SK-N-DZ (cell line): Measurements from ENCODE around the gene LRIT2.

Experiments used
- DNase-seq: peaks from one replicate; pipeline ENCODE4 v3.0.0-alpha.2; 2015; ENCODE audit warnings: low spot score

LRIT2 gene

DNA sequence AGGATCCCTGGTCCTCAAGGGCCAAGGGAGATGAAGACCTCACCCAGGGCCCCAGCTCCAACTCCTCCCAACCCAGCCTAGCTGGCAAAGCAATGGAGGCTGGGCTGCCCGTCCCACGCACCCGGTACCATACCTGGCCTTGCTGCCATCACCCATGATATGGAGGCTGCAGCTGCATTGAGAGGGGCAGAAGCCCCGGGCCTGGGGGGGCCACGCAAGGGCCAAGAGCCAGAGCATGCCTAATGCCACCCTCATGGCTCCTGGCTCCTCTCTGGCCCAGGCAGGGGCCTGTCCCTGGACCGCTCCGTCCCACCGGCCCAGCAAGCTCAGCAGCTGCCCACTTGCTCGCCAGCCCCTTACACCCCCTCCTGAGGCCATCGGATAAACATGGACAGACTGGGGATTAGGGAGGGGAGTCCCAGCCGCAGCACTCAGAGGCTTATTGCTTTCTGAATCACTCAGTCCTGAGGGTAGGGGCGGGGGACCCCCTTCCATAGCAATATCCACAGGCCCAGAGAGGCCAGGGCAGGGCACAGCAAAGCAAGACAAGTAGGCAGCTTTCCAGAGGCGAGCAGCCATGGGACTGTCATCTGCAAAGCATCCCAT, 15.9 kb upstream of the LRIT2 start, which contains the start of gene LRIT1:
TSS of gene LRIT1 (minus strand) at position 362 of the 606 bp plus-strand sequence. CDS start at position 255, 107 bp downstream.
- DNase-seq = no peak

DNA sequence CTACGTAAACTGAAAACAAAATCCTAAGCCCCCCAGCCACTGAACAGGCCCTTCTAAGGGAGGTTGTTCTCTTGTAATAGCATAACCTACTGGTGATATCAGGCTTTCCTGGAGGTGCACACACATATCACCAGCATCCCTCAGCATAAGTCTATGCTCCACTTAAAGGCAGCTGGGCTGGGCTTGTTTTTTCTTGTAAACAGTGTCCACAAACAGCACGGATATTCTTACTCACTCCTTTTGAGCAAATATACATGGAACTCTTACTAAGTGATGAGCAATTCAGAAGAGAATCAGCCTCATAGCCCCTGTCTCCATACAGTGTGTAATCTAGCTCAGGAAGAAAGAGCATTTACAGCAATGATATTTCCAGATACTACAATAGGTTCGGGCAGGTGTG, 13.6 kb upstream of the LRIT2 start:
- DNase-seq = no peak

DNA sequence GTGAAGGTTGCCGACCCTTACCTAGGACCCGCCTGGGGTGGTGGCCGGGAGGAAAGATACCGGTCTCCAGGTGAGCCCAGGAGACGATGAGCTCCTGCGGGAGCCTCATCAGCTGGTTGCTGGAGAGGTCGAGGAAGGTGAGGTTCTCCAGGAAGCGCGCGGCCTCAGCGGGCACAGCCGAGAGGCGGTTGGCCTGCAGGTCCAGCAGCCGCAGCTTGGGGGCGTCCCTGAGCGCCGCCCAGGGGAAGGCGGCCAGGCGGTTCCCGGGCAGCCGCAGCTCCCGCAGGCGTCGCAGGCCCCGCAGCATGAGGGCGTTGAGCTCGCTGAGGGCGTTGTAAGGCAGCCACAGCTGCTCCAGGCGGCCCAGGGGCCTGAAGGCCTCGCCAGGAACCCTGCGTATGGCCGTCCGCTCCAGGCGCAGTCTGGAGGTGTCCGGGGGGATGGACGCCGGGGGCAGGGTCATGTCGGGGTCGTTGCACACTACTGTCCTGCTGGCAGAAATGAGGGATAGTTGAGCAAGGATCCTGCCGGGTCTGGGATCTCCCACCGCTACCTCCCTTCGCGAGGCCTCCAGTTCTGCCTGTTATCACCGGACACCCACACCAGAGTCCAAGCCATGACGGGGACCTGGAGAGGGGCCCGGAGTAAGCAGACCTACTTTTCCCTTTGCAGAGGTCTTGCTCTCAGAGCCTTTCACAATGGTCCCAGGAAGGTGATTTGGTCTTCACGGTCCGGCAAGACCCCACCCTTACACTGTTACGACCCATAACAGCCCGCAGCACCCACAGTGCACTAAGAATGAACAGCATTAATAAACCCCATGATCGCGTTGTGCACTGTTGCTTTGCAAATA, 12.1 kb upstream of the LRIT2 start:
- no peak for DNase-seq

DNA sequence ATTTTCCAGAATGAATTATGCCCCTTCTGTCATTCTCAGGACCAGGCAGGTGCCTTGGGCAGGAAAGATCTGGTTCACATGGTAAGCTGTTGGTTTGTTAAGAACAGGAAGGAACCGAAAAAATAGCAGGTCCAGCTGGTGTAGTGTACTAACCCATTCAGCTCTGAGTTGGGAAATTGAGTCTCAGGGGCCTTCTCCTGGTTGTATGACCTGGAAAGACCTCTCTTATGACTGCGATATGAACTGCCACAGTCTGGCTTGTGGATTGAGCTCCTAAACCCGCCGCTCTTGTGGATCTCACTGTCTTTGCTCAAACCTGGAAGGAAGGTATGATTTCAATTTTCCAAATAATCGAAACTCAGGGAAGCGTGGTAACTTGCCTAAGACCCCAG, 11.5 kb upstream of the LRIT2 start:
- no peak for DNase-seq

DNA sequence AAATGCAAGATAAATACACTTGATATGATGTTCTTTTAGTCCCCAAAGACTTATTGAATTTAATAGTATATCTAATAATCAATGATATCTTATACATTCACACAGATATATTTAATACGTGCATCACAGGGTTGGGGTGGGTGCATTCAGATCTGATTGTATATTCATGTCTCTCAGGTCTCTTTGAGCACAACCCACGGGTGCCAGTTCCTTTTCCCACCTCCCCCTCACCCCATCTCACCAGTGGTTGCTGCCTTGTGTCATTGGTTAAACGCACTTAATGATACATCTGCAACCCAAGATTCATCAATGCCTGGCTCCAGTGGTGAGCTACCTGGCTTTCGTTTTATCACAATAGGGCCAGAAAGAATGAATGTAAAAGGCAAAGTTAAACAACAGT, 9.8 kb upstream of the LRIT2 start:
- DNase-seq = no peak

DNA sequence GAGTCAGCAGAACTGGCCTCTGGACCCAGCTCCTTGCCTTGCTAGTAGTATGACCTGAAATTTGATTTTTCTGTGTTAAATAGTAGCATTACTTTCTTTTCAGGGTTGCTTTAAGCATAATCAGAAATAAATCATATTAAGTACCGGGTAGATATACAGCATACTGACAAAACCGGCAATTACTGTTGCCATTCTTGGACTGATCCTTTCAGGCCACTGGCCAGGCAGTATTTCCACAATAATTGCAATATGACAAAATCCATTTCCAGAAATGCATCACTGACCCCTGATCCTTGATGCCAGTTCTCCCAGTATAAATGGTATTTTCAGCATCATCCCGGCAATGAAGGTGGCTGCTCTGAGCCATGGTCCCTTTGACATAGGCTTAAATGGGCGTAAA, 9.1 kb upstream of the LRIT2 start:
- no peak for DNase-seq

DNA sequence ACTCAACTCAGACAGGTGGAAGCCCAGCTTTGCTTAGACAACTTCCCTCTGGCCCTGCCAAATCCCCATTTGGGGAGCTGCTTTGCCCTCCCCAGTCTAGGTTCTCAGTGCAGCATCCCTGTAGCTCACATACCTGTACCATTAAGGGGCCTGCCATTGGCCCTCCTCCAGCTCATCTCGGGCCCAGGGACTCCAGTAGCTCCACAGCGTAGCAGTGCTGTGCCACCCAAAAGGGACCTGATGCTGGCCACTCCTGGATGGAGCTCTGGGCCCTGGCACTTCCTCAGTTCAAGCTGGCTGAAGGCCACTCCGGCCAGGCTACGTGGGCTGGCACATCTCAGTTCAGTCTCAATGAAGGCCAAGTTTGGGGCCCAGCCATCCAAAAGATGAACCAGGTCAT, 8.6 kb upstream of the LRIT2 start:
- DNase-seq = no peak

DNA sequence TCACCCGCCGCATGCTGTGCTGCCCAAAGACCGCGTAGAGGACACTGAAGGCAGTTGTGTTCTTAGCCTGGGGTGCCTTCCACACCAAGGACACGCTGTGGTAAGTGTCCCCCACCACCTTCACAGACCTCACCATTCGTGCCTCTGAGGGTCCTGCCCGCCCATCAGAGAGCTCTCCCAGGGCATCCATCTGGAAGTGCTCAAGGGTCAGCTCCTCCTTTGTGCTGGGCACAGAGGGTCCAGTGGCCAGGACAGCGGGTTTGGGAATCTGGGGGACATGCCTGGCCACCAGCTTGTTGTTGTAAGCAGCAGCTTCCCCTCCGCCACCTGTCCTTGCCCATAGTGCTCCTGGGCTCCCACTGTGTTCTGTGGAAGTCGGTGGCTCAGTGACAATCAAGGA, 7.0 kb upstream of the LRIT2 start:
- DNase-seq = no peak

DNA sequence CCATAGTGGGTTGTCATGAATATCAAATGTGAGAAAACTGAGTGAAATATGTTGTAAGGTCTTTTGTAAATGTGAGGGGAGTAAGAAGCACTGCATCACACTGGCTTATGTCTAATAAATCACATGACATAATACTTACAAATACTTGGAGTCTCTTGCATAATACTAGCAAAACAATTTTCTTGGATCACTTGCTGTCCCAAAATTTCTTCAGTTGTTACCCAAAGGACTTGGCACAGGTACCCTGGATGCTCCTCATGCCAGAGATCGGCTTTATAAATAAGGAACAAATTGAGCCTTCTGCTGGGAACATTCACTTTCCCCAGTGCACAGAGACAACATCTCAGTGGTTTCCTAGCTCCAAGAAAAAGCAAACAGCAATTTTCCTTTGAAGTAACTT, 5.0 kb upstream of the LRIT2 start:
- no peak for DNase-seq

DNA sequence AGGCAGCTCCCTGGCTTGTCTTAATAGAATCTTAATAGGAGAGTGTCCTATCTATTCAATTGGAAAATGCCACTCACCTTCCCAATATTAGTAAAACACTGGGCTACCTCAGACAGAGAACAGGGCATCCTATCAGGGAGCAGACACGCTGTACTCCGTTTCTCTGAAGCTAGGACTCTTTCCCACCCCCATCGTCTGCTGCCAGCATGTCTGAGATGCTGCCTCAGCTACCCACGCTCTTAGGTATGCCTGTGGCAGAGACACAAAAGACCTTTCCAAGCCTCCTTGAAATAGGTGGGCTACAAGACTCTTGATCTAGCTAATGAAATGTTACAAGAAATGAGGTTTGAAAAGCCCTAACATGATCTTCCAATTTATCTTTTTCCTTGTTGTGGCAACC, 2.5 kb upstream of the LRIT2 start:
- DNase-seq = no peak

DNA sequence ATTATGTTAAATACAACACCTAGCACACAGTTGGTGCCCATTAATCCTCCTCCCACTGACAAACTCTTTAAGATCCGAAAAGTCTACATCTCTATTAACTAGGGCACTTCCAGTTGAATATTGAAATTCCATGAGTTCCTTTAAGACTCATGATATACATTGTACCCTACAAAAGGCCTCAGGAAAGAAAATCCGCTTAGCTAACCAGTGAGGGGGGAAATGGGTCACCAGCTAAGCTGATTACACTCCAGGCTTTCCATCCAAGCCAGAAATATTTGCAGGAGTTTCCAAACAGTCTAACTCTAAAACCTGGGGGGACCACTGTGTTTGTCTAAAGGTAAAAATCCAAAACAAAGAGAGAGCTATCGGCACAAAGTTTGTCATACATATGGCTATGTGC, 1.3 kb upstream of the LRIT2 start:
- no peak for DNase-seq

DNA sequence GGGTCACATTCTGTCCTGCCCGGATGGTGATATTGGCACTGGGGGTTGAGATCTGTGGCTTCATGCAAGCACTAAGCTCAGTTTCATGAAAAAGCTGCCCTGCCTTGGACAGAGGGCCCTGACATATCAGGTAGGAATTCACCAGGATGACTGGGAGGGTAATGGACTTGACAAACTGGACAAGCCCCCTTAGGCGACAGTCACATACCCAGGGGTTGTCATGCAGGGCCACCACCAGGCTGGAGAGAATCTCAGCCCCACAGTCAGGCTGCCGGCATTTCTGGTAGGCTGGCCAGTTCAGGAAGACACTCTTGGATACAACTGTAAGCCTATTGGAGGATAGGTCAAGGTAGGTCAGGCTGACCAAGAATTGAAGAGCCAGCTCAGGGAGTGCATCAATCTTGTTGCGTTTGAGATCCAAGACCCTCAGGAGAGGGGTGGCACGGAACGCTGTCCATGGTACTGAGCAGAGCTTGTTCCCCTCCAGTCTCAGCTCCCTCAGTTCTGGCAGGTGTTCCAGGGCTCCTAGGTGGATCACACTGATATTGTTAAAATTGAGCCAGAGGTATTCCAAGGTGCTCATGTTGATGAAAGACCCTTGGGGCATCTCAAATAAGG, 824 bp downstream of the LRIT2 start:
- DNase-seq = no peak

DNA sequence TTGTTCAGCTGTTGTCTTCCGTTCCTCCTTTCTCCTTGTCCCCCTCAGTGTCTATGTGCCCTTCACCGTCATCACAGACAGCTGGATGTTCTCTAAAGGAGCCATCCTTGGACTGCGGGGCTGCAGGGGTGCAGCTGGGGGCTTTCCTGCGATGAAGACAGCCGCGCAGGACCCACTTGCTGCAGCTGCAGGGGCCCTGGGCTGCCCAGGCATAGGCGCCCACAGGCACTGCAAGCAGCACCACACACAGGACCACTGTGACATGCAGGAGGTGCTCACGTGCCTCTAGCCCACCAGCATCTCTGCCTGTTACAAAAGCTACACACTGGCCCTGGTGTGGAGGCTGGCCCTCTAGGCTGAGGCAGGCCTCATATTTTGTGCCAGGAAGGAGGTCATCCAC, 3.4 kb downstream of the LRIT2 start:
- DNase-seq = no peak

DNA sequence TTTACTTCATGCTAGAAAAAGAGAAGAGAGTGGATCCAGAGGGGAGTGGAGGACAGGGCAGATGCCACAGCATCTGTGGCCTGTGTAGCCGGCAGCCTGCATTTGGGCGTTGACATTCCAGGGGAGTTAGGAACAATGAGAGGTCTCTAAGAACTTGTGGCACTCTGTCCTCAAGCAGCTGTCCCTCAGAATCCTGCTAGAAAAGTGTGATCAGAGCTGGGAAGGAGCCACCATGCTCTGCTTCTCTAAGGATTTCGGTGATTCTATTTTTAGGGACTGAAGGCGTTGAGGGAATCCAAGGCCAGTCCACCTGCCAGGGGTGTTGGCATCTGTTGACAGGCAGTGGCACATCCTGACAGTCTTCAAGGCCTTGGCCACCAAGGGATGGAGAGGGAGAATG, 7.6 kb downstream of the LRIT2 start:
- DNase-seq = no peak

DNA sequence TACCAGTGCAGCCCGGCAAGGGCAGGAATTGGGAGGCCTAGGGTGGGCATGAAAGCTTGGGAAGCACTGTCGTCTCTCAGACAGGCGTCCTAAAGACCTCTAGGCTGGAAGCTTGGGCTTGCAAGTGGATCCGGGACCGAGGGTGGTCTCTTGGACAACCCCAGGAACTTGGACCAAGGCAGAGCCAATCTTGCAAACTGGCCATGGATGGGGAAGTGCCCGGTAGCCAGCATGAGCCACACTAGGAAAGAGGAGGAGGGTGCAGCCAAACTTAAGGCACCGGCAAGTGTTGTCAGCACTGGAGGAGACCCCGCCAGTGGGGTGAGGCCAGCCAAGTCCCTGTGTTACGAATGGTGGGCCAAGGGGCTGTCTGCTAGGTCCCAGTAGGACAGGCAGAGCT, 8.5 kb downstream of the LRIT2 start:
- DNase-seq = no peak

DNA sequence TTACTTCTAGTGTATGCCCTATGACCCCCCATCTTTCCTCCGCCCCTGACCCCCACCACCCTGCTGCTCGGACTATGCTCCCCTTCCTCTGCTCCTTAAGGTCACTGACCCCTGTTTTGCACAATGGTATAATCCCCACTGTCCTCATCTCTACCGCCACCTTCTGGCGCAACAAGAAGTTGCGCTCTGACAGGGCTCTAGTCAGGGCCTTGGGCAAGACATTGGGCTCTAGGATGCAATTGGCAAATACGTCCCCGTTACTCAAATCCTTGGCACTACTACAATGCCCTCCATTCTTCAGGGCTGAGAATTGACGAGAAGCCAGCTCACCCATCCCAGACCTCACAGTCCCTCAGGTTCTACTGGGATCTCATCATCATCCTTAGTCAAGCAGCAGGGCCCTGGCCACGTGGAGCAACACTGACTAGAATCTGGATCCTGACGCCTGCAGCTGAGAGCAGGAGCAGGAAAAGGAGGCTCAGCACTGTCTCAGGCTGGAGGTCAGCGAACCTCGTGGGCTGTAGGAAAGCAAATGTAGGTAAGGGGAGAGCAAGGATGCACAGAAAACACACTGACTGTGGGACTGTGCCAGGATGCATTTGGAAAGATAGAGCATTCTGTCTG, 10.6 kb downstream of the LRIT2 start:
- no peak for DNase-seq

DNA sequence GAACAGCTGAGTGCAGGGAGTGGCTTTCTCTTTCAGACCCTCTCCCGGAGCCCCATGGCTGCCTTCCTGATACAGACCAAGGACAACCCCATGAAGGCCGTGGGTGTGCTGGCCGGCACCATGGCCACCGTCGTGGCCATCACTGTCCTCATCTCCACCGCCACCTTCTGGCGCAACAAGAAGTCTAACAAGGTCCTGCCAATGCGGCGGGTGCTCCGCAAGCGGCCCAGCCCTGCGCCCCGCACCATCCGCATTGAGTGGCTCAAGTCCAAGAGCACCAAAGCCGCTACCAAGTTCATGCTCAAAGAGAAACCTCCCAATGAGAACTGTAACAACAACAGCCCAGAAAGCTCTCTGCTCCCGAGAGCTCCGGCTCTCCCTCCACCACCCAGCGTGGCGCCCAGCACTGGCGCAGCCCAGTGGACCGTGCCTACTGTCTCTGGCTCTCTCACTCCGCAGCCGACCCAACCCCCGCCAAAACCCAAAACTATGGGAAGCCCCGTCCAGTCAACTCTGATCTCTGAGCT, 11.2 kb downstream of the LRIT2 start:
- no peak for DNase-seq

DNA sequence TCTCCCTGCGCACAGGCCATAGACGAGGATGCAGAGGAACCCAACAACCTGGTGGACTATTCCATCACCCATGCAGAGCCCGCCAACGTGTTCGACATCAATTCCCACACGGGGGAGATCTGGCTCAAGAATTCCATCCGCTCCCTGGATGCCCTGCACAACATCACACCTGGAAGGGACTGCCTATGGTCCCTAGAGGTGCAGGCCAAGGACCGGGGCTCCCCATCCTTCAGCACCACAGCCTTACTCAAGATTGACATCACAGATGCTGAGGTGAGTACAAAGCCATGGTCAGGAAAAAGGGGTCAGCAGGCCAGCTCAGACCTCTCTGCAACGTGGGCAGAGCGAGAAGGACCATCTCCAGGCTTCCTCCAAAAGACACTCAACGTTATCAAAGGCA, 12.3 kb downstream of the LRIT2 start:
- no peak for DNase-seq

DNA sequence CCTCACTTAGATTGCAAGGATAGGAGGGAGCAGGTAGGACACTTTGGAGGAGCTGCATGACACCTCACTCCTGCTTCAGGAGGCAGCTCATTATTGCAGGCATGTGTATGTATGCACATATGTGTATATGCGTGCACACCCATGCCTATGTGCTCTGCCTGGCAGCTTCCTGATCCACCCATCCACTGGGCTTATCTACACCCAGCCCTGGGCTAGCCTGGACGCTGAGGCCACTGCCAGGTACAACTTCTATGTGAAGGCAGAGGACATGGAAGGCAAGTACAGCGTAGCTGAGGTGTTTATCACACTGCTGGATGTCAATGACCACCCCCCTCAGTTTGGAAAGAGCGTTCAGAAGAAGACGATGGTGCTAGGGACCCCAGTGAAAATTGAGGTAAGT, 13.3 kb downstream of the LRIT2 start:
- no peak for DNase-seq

DNA sequence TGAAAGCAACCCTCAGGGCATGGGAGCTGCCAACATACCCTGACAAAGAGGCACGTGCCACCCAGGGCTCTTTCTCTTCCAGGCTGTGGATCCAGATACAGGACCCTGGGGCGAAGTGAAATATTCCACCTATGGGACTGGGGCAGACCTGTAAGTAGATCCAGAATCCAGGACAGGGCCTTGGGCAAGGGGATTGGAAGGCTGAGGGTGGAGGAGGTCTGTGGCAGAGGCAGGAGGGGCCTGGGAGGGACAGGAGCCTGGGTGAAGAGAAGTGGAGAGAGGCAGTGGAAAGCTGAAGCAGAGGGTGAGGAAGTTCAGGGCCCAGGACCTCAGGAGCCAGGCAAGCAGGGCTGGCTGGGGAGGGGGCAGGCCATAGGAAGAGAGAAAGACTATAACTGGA, 13.8 kb downstream of the LRIT2 start:
- no peak for DNase-seq

DNA sequence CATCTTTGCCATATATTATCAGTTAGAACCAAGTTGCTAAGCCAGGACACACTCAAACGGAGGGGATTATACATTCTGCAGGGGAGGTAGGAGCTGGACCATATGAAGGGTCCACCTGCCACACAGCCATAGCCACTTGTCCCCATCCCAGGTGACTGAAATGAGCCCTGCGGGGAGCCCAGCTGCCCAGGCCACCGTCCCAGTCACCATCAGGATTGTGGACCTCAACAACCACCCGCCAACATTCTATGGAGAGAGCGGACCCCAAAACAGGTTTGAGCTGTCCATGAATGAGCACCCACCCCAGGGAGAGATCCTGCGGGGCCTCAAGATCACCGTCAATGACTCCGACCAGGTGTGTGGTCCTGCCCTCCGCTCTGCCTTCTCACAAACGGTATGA, 17.3 kb downstream of the LRIT2 start:
- no peak for DNase-seq

DNA sequence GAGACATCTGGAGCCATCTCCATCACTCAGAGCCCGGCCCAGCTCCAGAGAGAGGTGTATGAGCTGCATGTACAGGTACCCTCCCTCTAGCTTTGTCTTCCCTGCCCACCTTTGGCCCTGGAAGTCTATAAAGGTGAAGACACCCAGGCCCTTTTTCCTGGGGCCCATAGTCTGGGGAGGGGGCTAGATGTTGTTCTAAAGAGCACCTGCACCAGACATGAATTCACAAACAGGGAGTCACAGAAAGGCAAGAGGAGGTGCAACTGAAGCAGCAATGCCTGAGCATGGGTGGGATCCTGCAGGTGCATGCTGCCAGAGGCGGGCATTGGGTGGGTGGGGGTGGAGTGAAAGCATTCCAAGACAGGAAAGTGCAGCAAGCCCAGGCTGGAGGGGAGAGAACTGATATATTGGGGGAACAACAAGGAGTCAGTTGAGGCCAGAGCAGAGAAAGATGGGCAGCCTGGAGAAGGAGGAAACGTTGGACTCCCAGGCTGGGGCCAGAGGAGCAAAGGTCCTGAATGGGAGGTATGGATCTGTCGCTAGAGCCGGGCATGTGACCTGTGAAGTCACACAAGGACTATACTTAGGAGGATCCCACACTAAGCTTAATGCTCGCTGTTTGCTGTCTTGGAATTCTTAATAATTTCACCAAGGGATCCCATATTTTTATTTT, 19.4 kb downstream of the LRIT2 start:
- no peak for DNase-seq
